A204.1 (cell line): ENCODE results near the gene AFTPH.
"Not testable (repeated sequence)": the region's sequence is repeated elsewhere in the genome, so short reads cannot be mapped to it uniquely, and the experiment has no call there.

Experiments
- FAIRE-seq: peaks from 2 replicates; lab custom pipeline; 2012; peaks lifted over from hg19 to GRCh38; lab: Jason Lieb, UNC

Gene AFTPH

GRCh38 chr2:64500549-64500948, 23.6 kb upstream of the AFTPH start:
- no peak for FAIRE-seq

GRCh38 chr2:64501946-64502345, 22.2 kb upstream of the AFTPH start:
- no peak for FAIRE-seq

DNA sequence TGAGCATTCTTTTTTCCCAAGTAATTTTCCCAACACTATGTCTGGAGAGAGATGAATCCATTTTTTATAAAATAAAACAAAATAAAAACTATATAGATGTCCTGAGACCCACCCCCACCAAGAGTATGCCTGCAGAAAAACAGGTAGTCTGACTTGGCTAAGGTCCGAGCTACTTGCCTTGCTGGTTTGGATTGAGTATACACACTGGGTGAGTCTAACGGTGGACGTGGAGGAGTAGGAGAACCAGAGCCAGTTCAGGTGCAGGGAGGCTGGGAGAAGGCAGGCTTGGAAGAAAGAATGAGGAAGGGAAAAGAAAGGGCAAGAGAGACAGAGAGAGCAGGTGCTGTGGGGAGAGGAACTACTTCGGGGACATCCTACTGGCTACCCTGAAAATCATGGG, 21.3 kb upstream of the AFTPH start:
- FAIRE-seq: no peak

- no peak for FAIRE-seq
Observed at GRCh38 chr2:64504774-64505720, 19.1 kb upstream of the AFTPH start.

DNA sequence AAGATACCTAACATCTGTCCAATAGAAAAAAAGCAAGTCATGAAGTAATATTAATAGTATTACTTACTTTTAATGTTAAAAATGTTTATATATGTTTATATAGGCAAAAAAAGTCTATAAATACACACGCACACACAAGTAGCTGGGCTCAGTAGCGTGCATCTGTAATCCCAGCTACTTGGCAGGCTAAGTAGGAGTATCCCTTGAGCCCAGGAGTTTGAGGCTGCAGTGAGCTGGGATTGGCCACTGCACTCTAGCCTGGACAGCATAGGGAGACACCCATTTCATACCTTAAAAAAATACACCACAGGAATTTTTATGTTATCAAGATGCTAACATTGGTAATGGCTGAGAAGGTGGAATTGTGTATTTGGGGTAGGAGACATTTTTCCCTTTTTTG, 17.4 kb upstream of the AFTPH start:
- FAIRE-seq: no peak

DNA sequence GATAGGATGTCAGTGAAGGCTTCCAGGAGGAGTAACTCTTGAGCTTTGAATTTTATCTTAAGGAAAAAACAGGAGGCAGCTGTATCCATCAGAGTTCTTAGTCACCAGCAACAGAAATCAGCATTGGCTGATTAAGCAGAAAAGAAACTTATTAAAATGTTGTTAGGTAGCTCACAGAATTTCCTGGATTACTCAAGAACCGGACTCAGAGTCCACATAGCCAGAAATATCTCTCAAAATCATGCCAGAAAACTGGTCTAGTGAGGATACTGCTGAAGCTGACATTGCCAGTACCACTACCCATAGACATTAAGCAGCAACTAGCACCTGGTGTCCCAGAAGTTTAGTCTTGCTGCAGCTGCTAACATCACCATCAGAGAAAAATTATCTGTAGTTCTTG, 10.1 kb upstream of the AFTPH start:
- FAIRE-seq: no peak

- FAIRE-seq: no peak
Observed at GRCh38 chr2:64515086-64515485, 9.0 kb upstream of the AFTPH start.

GRCh38 chr2:64516651-64517510, 7.2 kb upstream of the AFTPH start:
- FAIRE-seq: no peak

GRCh38 chr2:64517511-64517884, 6.6 kb upstream of the AFTPH start:
- no peak for FAIRE-seq

DNA sequence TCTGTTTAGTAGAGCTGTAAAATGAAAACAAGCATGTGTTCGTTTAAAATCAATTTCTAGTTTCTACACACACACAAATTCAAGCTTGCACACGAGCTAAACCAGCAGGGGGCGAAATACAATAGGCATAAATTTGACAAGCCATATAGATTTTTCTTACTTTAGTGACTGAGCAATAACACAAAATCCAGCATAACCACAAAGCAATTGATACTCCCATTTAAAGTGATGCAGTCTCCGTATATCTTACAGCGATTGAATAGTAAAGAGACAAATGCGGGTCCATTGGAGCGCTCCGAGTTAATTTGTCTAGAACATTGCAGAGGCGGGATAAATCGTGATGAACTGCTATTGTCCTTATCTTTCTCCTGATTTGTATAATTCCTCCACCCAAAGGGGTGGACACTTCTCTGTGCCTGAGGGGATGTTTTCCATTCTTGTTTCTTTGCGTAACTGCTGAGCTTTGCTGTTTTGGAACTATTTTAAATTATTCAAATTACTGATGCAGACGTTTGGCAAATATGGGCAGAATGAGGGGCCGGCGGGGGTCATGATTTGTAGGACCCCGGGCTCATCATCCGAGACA, 1.2 kb upstream of the AFTPH start:
- FAIRE-seq: no peak

GRCh38 chr2:64524604-64525316, 632 bp downstream of the AFTPH start:
- FAIRE-seq: no peak

GRCh38 chr2:64525317-64525613, 1.1 kb downstream of the AFTPH start:
- FAIRE-seq: no peak

GRCh38 chr2:64526034-64526433, 1.9 kb downstream of the AFTPH start:
- no peak for FAIRE-seq

GRCh38 chr2:64530946-64531345, 6.8 kb downstream of the AFTPH start:
- not testable (repeated sequence) for FAIRE-seq

DNA sequence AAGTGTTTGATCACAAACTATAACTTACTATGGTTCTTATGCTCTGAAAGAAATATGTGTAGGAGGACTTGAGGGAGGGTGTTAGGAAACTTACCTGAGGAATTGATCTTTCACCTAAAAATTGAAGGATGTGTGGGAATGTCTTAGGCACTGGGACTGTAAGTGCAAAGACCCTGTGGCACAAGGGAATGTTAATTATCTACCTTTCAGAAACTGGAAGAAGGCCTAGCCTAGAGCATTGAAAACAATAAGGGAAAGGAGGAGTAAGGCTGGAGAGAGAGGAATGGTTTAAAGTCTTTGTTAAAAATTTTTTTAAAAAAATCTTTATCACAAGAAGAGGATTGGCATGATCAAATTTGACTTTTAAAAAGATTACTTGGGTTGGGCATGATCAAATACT, 7.9 kb downstream of the AFTPH start:
- no peak for FAIRE-seq

DNA sequence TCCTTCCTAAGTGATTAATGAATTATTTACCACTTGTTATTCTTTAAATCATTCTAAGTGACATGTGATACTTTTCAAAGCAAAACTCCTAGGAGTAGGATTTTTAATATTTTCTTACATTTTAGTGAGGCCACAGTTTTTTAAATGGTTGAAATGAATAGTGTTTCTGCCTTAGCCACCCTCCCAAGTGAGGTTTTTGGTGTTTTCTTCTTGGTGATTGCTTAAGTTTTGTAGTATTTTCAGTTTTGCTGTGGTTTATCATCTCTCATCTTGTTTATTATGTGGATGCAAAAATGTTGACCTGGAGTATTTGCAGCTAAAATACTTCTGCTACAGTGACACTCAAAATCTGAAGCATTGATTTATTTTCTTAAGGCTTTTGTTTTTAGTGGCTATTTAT, 9.8 kb downstream of the AFTPH start:
- no peak for FAIRE-seq

DNA sequence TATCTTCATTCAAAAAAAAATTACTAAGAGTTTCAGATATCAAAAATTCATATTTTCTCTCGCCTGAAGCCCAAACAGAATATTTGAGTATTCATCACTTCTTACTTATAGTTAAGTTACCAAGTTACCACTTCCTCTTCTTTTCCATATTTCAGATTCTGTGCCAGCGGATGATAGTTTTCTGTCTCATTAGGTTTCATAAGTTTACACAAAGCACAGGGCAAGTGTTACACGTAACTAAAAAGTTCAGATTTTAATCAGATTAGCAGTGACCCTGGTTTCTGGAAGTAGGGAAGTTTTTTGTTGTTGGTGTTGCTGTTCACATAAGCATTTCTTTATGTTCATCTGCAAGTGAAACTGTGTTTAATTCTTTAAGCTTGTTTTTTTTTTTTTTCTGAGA, 10.2 kb downstream of the AFTPH start:
- no peak for FAIRE-seq

DNA sequence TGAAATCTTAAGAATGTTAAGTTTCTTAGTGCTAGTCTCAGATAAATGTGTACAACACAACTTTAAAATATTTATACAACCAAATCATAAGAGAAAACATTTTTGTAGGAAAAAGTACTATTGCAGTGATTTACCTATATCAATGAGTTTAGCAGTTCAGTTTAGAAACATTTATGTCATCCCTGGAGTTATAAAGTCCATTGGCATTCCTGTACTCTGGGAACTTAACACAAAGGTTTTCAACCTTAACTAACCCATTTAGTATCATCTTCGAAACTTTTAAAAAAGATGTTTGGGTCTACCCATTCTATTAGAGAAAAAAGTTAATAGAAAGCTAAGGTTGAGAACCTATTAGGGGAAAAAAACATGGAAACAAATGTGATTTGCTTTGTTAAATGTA, 10.9 kb downstream of the AFTPH start:
- no peak for FAIRE-seq

- FAIRE-seq: no peak
Observed at GRCh38 chr2:64537991-64538390, 13.9 kb downstream of the AFTPH start.

DNA sequence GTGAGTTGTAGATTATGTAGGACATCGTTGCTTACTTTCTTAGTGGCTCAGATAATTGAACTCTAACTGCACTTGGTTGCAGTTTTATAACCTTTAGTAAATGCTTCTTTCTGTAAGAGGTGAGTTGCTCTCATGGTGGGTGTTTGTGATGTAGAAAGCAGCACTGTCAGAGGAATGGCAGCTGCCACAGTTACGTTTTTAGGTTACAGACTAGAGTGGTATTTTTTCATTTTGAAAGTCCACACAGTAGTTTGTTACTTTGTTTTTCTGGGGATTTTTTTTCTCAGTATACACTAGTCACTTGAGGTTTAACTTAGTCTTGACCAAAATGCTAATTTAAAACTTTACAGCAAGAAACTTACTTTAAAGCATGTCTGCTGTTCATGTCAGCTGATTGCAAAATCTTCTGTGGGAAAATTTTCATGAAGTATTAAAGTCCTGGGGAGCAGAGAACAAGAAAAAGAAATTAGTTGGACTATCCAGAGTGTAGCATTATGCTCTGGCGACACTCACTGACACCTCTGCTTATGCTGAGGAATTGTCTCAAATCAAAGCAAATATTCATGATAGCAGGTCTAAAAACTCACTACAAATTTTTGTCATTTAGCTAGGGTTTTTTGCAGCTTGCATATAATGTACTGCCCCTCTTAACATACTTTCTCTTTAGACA, 14.8 kb downstream of the AFTPH start:
- no peak for FAIRE-seq

GRCh38 chr2:64540615-64541014, 16.5 kb downstream of the AFTPH start:
- FAIRE-seq: no peak

DNA sequence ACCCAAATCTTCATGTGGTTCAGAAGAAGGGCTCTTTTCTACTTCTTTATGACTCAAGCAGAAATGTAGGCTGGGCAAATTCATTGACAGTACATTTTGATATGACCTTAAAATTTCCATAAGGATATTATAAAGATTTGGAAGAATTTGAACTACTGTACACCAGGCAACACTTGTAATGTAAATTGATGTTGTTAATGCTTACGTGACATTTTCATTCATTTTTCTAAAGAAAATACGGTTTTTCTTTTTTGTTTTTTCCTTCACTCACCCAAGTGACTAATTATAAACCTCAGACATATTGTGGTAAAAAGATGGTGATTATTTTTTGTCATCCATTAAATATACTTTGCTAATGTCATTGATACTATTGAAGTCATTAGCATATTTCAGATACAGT, 17.4 kb downstream of the AFTPH start:
- FAIRE-seq: no peak
